NT2/D1 (cell line): Measurements from ENCODE around the gene NSG2.
"Not testable (repeated sequence)": the region's sequence is repeated elsewhere in the genome, so short reads cannot be mapped to it uniquely, and the experiment has no call there.

ENCODE experiments used
- DNase-seq: peaks from one replicate; pipeline ENCODE4 v3.0.0-alpha.2; 2011; ENCODE audit warnings: low read depth, low spot score
- H3K27me3 ChIP-seq: 2 replicates; pipeline ENCODE4 v1.6.0; 2011; ENCODE audit warnings: mild to moderate bottlenecking; ENCODE audit not compliant: insufficient read length, insufficient read depth
- H3K36me3 ChIP-seq: 2 replicates; pipeline ENCODE4 v1.6.1; 2011; ENCODE audit warnings: mild to moderate bottlenecking, low read length, mixed read lengths; ENCODE audit not compliant: insufficient read depth, insufficient read length
- H3K4me1 ChIP-seq: 2 replicates; pipeline ENCODE4 v1.5.1; 2011; ENCODE audit not compliant: insufficient read depth, insufficient read length
- H3K4me3 ChIP-seq: 2 replicates; pipeline ENCODE4 v1.5.1; 2011; ENCODE audit warnings: low read depth; ENCODE audit not compliant: insufficient read length
- H3K9ac ChIP-seq: 2 replicates; pipeline ENCODE4 v1.6.0; 2011; ENCODE audit warnings: low read depth; ENCODE audit not compliant: insufficient read length
- H3K9me3 ChIP-seq: 2 replicates; pipeline ENCODE4 v1.5.1; 2011; ENCODE audit warnings: mild to moderate bottlenecking, low read length; ENCODE audit not compliant: insufficient read depth
- SUZ12 ChIP-seq: IDR thresholded peaks from 2 replicates; pipeline ENCODE4 v1.6.1; 2011; ENCODE audit not compliant: insufficient read length, insufficient read depth; ENCODE audit errors: extremely low read depth
- YY1 ChIP-seq: IDR thresholded peaks from 2 replicates; pipeline ENCODE4 v1.6.1; 2011; ENCODE audit not compliant: insufficient read length, insufficient read depth
- ZNF274 ChIP-seq: IDR thresholded peaks from 2 replicates; pipeline ENCODE4 v1.6.1; 2011; ENCODE audit warnings: mild to moderate bottlenecking, low read depth, low read length

NSG2 gene

DNA sequence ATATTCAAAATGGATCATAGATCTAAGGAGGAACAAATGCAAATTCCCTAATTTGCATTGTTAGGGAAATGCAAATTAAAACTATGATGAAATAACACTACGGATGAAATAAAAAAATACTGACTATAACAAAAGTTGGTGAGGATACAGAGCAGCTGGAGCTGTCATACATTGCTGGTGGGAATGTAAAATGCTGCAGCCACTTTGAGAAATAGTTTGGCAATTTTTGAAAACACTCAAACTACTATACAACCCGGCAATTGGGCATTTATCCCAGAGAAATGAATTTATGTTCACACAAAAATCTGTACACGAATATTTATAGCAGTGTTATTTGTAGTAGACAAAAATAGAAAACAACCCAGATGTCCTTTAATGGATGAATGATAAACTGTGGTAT is 34.1 kb upstream of the NSG2 start:
- no peaks in the 10 kb centered on the region for H3K4me1 ChIP-seq
- no peaks in the 10 kb centered on the region for H3K36me3 ChIP-seq
- H3K4me3 ChIP-seq = no peak overlapping the region
- H3K27me3 ChIP-seq = no peaks in the 10 kb centered on the region
- TF ChIP-seq YY1 = no peak
- TF ChIP-seq ZNF274 = no peak
- TF ChIP-seq SUZ12 = no peak
- no peak for DNase-seq
- H3K9ac ChIP-seq = no peak overlapping the region
- no peaks in the 10 kb centered on the region for H3K9me3 ChIP-seq

DNA sequence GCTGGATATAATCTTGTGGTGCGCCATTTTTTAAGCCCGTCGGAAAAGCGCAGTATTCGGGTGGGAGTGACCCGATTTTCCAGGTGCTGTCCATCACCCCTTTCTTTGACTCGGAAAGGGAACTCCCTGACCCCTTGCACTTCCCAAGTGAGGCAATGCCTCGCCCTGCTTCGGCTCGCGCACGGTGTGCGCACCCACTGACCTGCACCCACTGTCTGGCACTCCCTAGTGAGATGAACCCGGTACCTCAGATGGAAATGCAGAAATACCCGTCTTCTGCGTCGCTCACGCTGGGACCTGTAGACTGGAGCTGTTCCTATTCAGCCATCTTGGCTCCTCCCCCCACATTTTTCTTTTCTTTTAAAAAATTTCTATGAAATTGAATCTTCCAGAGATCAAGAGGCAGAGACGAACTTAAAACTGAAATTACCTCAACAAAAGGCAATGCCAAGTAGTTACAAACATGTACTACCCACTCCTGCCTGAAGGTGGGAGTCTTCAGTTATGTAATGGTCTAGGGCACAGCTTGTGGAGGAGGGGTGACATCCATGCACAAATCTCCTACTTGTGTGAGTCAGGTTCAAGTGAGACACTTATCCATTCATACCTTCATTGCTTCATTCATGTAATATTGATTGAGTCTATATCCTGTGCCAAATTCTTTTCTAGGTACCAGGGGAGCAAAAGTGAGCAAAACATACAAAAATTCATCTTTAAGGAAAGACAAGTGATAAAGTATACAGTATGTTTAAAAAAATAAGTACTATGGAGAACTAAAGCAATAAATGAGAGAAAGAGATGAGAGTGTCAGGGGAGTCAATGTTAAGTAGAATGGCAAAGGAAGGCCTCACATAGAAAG is 25.2 kb upstream of the NSG2 start:
- H3K9ac ChIP-seq, H3K36me3 ChIP-seq, H3K27me3 ChIP-seq, H3K9me3 ChIP-seq, H3K4me1 ChIP-seq: not testable (repeated sequence)
- H3K4me3 ChIP-seq = peak overlapping the region; percentile 34
- DNase-seq = peak; percentile 48

DNA sequence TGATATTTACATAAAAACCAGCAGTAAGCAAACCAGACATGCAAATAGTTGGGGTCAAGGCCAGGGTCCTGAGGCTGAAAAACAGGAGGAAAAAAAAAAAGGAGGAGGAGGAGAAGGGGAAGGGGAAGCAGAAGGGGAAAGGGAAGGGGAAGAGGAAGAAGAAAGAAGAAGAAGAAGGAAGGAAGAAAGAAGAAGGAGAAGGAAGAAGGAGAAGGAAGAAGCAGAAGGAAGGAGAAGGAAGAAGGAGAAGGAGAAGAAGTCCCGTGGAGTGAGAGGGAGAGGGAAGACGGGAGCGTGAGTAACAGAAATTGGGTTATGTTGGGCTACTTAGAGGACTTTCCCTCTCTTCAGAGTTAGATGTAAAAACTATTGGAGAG is 24.6 kb upstream of the NSG2 start:
- no peaks in the 10 kb centered on the region for H3K27me3 ChIP-seq
- no peaks in the 10 kb centered on the region for H3K4me1 ChIP-seq
- H3K4me3 ChIP-seq = no peak overlapping the region
- no peak for TF ChIP-seq ZNF274
- no peak for TF ChIP-seq YY1
- no peak for TF ChIP-seq SUZ12
- H3K9ac ChIP-seq = no peak overlapping the region
- H3K9me3 ChIP-seq = no peaks in the 10 kb centered on the region
- no peaks in the 10 kb centered on the region for H3K36me3 ChIP-seq
- DNase-seq = no peak

DNA sequence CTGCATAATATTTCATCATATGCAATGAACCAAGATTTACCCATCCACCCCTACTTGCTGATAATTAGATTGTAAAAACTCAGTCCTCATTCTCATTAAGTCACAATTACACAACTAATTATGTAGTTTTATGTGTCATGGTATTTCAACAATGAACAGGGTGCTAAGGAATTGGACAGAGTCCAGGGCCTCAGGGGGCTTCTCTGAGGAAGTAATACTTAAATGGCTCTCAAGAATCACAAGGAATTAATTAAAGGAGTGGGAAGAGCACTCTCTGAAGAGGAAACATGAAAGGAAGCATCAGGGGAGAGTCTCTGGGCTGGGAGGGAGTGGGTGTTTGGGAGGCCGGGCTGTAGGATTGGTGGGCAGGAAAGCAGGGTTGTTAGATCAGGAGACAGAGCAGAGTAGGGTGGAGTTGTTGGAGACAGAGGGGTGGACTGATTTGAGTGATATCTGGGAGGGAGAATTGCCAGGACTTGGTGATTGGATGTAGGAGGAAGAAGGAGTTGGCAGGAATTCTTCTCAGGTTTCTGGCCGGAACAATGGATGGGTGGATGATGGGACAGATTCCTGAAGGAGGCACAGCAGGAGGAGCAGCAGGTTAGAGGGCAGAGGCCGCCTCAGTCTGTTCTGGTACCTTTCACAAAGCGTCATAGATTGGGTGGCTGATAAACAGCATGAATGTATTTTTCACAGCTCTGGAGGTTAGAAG is 23.0 kb upstream of the NSG2 start:
- Histone ChIP-seq H3K36me3 (no peaks in the 10 kb centered on the region), H3K4me1 (no peaks in the 10 kb centered on the region), H3K4me3 (no peak overlapping the region), H3K9me3 (no peaks in the 10 kb centered on the region), H3K27me3 (no peaks in the 10 kb centered on the region), H3K9ac (no peak overlapping the region)
- TF ChIP-seq YY1 (no peak), ZNF274 (no peak), SUZ12 (no peak)
- DNase-seq = no peak

DNA sequence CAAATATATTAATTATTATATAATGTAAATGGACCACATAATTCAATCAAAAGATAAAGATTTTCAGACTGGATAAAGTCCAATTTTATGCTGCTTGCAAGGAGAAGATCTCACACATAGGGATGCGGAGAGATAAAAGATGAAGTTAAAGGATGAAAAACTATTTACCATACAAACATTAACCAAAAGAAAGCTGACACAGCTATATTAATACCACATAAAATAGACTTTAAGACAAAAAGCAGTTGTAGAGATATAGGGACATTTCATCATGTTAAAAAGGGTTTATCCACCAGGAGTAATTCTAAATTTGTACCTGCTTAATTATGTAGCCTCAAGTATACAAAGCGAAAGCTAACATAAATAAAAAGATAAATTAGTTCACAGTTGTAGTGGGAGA is 15.2 kb upstream of the NSG2 start:
- no peak for DNase-seq
- TF ChIP-seq SUZ12 (no peak), YY1 (no peak), ZNF274 (no peak)

DNA sequence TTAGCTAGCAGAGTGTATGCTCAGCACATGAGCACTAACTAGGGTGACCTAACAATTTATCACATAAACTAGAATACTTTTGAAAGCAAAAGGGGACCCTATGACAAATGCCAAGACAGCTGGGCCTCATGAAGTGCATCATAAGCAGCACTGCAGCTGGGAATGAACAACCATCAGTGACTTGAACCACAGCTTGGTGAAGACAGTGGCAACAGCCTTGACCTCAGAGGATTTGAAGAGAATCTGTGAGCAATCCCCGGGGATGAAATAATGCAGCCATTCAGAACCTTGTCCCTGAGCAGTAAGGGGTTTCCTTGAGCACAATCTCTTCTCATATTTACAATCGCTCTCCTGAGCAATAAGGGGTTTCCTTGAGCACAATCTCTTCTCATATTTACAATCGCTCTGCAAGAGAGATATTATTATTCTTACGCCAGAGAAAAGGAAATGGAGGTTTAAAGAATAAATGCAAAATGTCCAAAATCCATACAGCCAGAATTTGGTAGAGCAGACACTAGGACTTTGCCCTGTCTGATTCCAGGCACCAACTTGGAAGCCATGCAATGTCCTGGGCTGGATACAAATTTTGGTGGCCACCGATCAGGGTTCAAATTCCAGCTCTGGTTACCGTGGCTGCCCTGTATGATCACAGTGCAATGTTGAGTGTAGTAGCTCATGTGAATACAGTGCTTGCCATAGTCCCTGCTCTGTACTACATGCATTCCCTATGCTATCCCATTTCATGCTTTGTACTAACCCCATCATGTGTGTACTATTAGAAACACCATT is 846 bp upstream of the NSG2 start:
- DNase-seq = no peak
- Histone ChIP-seq H3K4me1 (peaks cover 1% of the 10 kb centered on the region), H3K9ac (no peak overlapping the region), H3K9me3 (no peaks in the 10 kb centered on the region), H3K36me3 (no peaks in the 10 kb centered on the region), H3K27me3 (no peaks in the 10 kb centered on the region), H3K4me3 (no peak overlapping the region)
- TF ChIP-seq SUZ12 (no peak), YY1 (no peak), ZNF274 (no peak)

More for the DNA sequence above, 15.2 kb upstream of the NSG2 start:
- no peaks in the 10 kb centered on the region for H3K9me3 ChIP-seq
- no peak overlapping the region for H3K4me3 ChIP-seq
- no peaks in the 10 kb centered on the region for H3K36me3 ChIP-seq
- no peaks in the 10 kb centered on the region for H3K27me3 ChIP-seq
- H3K4me1 ChIP-seq = no peaks in the 10 kb centered on the region
- H3K9ac ChIP-seq = no peak overlapping the region

DNA sequence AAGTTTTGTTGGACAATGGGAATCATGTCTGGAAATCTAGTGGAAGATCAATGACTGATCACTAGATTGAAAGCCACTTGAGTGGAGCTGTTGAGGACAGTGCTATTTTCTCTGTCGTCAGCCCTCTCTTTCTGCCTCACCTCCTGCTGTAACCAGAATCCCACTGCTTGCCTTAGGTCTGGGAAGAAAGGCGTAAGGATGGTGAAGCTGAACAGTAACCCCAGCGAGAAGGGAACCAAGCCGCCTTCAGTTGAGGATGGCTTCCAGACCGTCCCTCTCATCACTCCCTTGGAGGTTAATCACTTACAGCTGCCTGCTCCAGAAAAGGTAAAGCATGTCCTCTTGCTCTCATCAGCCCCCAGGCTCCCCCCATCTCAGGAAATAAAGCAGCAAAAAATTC is 1.1 kb downstream of the NSG2 start:
- H3K4me1 ChIP-seq = peaks cover 1% of the 10 kb centered on the region
- no peak overlapping the region for H3K4me3 ChIP-seq
- H3K27me3 ChIP-seq = no peaks in the 10 kb centered on the region
- no peak for DNase-seq
- no peaks in the 10 kb centered on the region for H3K36me3 ChIP-seq
- no peak overlapping the region for H3K9ac ChIP-seq
- no peak for TF ChIP-seq YY1
- no peaks in the 10 kb centered on the region for H3K9me3 ChIP-seq
